Right renal cortex interstitium (tissue), 3 donors: ENCODE data around the gene KLK12. TPM values are rescaled to one million over a fixed set of nuclear protein-coding genes. Genes with fewer than 3 reads are reported as not detected.

Experiments used
- DNase-seq, 3 donors: peaks; one replicate each; pipeline ENCODE4 v3.0.0-alpha.2; 2013; ENCODE audit warnings: low read depth in 3 of 3, low spot score in 2 of 3
- polyA plus RNA-seq, 3 donors: library from polyadenylated mRNA; unstranded; fragments of 120-200 nt; gene quantifications; one replicate each; pipeline ENCODE4 v1.2.1, GENCODE V29; 2013; ENCODE audit not compliant: insufficient read length in 3 of 3

KLK12 gene
- polyA plus RNA-seq, 3 donors = not detected

DNA sequence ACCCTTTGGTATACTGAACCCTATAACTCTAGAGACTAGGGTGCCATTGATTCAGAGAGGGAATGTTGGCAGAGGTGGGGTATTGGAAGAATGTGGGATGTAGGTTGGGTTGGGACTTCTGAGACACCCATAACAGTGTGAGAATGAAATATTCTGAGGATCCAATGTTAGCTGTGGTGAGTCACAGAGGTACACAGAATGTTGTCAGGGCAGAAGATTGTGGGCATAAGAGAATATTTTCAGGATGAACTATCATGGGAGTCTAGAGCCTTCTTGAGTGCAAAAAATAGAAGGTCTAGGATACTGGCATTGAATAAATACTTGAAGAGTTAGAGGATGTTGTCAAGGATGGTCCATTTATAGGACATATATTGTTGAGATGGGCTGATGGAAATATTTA is 21.1 kb upstream of the KLK12 start:
- no peak for DNase-seq

DNA sequence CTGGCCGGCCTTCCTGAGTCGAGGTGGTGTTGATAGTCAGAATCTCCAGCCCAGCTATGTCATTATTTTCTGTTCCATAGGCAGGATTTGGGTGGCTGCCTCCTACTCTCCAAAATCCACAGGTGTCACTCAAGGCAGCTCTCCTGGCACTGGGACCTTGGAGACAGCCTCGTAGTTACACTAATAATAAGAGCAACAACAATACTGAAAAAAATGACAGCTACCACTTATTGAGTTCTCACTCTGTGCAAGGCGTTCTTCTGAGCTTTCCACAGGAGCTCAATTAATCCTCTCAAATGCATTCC is 12.2 kb upstream of the KLK12 start:
- DNase-seq = no peak

DNA sequence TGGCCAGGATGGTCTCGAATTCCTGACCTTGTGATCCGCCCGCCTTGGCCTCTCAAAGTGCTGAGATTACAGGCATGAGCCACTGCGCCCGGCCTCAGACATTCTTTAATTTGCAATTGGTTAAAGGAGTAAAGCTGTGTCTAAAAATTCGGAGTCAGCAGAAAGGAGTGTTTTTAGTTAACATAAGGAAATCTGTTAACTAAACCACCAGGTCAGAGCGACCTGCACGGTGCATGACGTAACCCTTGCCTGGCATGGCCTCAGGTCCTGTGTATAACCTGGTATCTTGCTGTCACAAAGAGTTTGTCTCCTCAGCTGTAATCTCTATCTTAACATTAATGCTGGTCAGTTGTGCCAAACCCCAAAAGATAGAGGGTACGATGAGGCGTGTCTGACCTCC is 9.5 kb upstream of the KLK12 start:
- DNase-seq = no peak

DNA sequence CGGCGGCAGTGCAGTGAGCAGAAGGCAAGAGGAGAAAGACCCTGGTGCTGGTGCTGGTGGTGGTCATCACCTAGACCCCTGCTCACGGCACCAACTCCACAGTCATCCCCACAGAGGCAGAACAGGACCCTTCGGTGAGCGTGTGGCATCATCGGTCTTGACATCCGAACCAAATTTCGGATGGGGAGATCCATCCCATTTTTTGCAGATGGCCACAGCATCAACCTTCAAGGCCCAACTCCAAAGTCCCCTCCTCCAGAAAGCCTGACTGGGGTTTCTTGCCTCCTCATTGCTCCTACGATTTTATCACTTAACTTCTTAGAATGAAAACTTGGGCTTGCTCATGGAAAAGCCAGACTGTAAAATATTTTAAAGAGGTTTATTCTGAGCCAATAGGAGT is 8.7 kb upstream of the KLK12 start:
- DNase-seq = no peak

DNA sequence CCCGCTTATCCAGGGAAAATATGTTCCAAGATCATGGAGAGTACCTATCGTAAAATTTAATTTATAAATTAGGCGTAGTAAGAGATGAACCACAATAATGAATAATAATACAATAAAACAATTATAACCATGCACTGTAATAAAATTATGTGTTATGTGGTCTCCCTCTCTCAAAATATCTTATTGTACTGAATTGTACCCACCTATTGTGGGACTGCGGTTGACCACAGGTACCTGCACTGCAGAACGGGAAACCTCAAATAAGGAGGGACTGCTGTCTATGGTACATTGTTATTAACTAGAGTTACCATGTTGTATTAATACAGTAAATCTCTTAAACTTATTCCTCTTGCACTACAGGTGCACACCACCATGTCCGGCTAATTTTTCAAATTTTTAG is 5.3 kb upstream of the KLK12 start:
- DNase-seq = no peak

DNA sequence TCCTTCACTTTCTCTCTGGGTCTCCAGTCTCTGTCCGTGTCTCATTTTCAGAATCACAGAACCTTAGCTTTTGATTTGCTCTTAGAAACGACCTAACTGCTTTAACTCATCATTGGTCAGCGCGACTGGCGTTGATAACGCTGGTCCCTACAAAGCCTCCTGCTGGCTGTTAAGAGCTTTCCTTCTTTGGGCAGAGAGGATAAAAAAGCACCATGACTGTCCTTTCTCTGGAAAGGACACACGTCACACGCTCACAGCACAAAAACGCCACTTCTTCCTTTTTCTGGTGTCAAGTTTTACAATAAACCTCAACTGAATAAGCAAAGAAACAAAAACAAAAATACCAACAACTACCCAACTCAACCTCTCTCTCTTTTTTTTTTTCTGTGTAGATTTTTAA is 1.7 kb upstream of the KLK12 start:
- no peak for DNase-seq

DNA sequence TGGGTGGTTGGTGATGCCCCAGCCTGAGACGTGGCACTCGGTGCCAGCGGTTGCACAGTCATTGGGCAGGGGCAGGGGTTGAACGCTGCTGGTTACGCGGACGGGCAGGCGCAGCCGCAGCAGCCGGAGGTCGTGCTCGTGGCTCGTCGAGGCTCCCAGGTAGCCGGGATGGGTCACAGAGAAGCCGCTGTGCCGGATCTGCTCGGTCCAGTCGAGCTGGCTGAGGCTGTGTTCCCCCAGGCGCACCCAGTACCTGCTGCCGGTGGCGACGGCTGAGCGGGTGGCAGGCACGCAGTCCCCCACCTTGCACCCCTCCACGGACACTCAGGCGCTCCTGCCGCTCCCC is 2.9 kb downstream of the KLK12 start:
- no peak for DNase-seq

DNA sequence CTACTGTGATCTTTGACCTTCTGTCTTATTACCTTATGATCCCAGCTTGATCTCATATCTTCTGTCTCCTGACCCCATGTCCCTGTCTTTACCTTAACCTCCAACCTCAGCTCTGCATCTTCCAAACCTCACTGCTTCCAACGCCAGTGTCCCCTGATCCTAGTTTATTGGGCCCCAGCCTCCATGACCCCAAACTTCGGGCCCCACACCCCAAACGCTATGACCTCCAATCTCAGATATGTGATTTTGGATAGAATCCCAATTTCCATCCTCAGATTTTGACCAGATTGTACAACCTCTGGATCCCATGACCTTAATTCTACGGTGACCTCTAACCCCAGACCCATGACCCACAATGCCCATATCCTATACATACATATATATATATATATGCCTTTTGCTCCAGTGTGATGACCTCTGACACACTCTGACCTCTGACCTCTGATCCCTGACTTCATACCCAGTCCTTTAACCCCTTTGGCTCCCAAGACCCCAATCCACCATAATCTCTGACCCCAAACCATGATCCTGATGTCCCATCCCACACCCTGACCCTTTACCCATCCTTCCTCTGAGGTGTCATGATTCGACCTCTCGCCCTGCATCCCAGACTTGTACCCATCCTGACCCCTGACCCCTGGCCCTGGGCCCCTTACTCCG is 3.5 kb downstream of the KLK12 start:
- no peak for DNase-seq

DNA sequence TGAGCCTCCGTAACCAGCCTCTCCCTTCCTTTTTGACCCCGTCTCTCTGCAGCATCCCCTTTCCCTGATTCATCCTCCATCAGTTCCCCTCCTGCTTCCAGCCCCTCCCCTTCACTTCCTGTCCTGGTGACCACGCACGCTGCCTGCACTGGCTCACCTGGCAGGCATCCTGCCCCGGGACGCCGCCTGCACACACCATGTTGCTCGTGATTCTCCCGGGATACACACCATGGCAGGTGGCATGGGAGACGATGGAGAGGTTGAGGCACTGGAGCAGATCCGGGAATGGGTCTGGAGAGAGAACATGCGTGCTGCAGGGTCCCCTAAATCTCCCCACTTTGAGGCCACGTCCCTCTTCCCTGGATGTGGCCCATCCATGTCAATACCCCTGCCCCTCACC is 4.2 kb downstream of the KLK12 start:
- no peak for DNase-seq

DNA sequence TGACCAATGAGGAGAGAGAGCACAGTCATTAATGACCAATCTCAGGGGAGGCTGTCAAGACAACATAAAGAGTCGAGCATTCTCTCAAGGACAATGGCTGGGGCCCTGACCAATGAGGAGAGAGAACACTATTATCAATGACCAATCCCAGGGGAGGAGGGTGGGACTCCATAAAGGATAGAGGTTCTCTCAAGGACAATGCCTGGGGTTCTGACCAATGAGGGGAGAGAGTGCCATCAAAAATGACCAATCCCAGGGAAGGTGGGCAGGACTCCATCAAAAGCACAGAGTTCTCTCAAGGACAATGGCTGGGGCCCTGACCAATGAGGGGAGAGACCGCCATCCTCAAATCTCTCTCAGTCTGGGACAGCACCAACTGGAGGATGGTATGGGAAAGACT is 5.1 kb downstream of the KLK12 start:
- no peak for DNase-seq

DNA sequence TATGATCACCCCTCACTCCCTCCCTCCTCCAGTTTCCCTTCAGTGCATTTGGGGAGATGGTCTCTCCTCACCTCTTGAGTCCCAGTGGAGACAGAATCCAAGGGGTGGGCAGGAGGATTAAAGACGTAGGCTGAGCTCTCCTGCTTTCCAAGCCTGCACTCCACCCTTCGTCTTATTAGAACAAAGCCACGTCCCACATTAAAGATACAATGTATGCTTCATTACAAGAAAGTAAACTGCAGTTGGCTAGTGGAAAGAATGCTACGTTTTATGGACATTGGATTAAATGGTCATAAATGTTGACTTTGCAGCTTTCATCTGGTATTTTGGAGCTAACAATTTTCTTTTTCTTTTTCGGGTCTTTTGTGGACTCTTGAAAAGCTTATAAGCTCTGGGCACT is 6.9 kb downstream of the KLK12 start:
- DNase-seq = no peak

DNA sequence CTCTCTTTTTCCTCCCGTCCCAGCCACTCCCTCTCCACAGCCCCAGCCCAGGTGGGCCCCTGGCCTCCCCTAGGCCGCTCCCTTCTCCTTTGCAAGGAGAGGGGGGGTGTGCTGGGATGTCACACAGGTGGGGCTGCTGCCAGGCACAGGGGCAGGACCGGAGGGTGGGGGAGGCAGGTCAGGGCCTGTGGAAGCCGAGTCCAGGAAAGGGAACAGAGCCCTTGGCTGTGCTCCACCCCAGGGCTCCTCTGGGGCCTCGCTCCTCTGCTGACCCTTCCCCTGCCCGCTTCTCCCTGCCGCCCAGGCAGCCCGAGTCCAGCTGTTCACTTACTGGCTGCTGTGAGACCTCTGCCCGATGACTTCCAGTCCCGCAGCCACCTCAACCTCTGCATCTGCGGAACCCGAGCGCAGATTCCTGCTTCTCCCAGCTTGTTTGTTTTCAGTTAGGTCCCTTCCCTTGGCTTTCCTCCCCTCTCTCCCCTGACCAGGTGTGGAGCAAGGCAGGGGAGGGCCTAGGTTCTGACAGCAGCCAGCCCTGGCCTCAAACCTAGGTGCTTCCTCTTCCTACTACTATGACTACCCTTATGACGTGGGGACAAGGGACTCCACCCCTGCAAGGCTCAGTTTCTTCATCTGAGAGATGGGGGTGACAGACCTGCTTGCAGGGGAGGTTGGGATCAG is 7.5 kb downstream of the KLK12 start:
- DNase-seq = no peak

DNA sequence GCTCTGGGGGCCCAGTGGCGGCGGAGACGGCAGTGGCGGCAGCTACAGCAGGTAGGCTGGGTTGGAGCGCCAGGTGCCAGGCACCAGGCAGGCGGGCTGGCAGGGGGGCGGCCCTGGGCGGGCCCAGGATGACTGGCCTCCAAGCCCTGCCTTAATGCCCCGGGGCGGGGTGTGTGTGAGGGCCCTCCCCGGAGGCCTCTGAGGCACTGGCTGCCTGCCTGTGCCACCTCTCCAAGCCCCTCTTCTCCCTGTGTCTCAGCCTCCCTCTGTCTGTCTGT is 8.3 kb downstream of the KLK12 start, which contains the start of gene KLK11:
Gene KLK11 (minus strand): TSS at position 63 of the 278 bp plus-strand sequence. CDS start 985 bp downstream, outside the sequence.
- no peak for DNase-seq

DNA sequence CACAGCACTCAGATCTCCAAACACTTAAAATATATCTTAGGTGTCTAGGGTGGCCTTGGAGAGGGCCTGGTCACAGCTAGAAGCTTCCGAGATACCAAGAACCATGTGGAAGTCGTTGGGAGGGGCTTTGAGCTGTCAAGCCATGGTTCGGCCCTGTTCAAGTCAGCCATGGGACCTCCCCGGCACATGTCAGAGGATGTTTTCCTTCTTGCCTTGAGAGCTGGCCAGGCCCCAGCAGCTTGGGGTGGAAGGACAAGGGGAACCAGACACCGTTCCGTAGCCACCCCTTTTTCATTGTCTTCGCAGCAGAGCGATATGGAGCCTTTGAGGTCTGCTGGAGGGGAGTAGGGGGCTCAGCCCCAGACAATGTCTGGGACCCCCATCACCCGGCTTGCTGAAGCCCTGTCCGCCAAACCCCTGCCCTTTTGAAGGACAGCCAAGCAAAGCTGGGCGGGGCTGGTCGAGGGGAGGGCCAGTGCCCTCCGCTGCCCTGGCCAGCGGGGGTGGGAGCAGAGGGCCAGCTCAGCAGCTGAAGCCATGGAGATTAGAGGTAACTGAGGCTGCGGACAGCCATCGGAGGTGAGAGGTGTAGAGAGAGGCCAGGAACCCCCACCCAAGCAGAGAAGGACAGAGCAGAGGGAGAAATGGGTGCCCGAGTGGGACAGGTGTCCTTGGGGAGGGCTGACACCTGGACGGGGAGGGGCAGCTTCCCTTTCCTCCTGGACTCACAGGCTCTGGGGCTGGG is 8.8 kb downstream of the KLK12 start:
- no peak for DNase-seq

DNA sequence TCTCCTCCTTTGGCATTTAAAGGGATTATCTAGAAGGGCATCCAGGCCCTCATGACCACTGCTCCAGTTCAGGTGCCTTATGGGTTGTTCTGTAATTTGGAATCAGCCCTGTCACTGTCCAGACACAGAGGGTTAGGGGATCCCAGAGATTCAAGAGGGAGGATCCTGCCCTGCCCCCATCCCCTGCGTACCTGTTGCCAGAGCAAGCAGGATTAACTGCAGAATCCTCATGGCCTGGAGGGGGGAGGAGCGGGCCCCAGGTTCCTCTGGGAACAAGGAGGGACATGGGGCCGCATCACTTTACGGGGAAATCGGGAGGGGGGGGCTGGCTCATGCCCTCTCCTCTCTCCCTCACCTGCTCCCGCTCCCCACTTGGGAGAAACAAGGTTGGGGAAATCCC is 9.4 kb downstream of the KLK12 start:
- no peak for DNase-seq

DNA sequence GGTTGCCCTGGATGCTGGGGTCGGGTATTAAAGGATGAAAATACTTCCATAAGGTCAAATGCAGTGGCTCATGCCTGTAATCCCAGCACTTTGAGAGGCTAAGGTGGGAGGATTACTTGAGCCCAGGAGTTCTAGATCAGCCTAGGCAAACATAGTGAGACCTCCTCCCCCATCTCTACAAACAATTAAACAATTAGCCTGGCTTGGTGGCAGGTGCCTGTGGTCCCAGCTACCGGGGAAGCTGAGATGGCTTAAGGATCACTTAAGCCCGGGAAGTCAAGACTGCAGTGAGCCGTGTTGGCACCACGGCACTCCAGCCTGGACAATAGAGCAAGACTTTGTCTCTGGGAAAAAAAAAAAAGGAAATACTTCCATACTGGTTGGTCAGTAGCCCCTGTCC is 9.9 kb downstream of the KLK12 start:
- DNase-seq = no peak

DNA sequence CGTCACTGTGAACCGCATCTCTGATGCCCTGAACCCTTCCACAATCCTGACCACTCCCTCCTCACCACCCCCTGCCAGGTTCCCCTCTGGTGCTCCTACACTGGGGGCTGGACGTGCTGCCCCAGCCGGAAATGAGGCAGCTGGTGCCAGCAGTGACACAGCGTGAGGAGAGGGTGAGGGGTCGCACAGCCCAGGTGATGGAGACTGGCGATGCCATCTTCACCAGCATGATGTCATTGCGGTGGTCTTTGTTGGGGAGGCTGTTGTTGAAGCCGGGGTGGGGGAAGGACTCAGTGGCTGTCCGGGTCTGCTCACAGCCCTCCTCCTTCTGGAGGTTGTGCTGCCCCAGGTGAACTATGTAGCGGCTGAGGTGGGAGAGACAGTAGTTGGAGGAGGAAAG is 10.9 kb downstream of the KLK12 start:
- DNase-seq = no peak

DNA sequence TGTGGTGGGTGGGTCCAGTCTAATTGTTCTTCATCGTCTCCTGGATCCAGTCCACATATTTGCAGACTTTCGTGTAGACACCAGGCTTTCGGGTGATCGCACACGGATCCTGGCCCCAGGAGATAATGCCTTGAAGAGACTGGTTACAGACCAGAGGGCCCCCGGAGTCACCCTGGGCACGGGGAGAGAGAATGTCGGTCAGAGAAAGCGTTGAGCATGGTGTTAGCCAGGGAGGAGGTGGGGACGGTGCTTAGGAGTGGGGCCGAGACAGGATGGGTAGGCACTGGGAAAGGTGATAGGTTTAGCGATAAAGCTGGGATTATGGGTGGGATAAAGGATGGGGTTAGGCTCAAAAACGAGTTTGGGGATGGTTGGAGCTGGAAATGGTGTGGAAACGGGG is 12.3 kb downstream of the KLK12 start:
- no peak for DNase-seq

DNA sequence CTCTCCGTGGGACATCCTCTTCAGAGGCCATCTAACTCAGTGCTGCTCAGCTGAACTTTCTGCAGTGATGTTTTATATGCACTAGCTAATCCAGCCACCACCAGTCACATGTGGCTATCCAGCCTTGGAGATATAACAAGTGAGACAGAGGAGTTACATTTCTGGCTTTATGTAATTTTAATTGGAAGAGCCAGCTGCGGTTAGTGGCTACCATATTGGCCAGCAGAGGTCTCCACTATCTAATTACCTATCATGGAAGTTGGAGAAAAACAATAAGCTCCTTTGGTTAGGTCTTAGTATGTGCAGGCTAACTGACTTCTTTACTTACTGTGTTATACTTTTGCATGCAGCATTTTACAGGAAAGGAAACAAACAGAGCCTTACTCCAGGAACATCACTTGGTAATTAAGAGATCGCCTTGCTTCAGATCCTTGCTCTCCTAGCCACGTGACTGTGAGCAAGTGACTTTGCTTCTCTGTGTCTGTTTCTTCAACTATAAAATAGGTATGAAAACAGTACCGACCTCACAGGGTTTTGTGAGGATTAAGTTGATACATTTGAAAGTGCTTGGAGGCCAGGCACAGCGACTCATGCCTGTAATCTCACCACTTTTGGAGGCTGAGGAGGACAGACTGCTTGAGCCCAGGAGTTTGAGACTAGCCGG is 13.7 kb downstream of the KLK12 start:
- no peak for DNase-seq

DNA sequence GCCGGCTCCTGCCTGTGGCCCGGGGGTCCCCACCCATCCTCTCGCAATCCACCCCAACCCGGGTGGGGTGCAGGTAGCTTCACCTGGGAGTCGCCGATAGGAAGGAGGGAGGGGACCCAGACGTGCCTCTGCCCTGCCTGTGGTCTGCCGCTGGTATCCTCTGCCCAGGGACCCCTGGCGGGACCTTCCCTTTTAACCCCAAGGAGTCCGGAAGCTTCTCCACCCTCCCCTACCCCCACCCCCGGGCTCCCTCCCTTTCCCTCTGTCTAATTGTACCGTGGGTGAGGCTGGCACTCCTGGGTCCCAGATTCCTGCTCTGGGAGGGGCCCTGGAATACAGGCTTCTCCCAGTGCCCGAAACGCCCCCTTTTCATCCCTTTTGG is 15.3 kb downstream of the KLK12 start, which contains the start of gene KLK10:
Gene KLK10 (minus strand): TSS at position 166 of the 382 bp plus-strand sequence. CDS start 579 bp downstream, outside the sequence.
- no peak for DNase-seq

DNA sequence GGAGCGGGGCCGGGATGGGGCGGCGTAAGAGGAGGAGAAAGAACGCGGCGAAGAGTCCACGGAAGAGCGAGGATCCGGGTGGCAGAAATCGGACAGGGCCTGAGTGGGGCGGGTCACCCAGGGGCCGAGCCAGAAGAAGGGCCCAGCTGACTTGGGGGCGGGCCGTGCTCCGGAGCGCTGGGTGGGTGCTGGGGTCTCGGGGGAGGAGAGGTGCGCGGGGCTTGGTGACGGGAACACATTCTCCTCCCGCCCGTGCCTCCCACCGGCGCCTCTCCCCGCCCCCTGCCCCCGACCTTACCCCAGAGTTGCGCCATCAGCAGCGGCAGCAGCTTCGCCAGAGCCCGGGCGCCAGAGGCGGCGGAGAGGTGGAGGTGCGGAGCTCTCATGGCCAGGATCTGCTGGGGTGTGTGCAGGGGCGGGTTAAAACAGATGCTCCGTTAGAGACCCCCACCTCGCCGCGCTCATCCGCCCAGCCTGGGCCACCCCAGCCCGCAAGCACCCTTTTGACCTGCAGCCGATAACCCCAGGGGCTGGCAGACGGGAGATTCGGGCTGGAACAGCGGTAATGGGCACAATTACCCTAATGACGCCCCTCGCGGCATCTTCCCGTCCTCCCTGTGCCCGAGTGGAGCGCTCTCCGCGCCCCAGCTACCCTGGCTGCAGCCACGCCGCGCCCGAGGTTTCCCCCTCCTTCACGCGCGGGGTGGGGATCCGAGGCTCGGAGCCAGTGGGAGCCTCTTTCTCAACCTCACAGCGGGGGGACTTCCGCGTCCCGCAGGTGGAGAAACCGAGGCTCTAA is 15.9 kb downstream of the KLK12 start:
- DNase-seq = no peak
